Left lung (tissue), 10 donors: ENCODE data around the gene CALHM3. TPM values are rescaled to one million over a fixed set of nuclear protein-coding genes. Genes with fewer than 3 reads are reported as not detected.

ENCODE experiments used
- ATAC-seq: fragments of 200-7000 bp; cut with Tn5 transposase; one replicate; pipeline ENCODE4 v1.9.1; 2020; ENCODE audit warnings: moderate library complexity
- DNase-seq, 4 donors: peaks; one replicate each; pipeline ENCODE4 v3.0.0-alpha.2; 2013 to 2020
- H3K27ac ChIP-seq, 2 donors: fragments of 200-600 bp; sonication (generic) in 1 of 2; one replicate each; pipeline versions ENCODE4 v1.5.0 to v1.8.0; 2020 to 2021
- H3K27me3 ChIP-seq, 2 donors: fragments of 200-600 bp; sonication (generic) in 1 of 2; one replicate each; pipeline versions ENCODE4 v1.5.0 to v1.8.0; 2020 to 2021
- H3K36me3 ChIP-seq, 2 donors: fragments of 200-600 bp; sonication (generic) in 1 of 2; one replicate each; pipeline versions ENCODE4 v1.5.0 to v1.8.0; 2020 to 2021
- H3K4me1 ChIP-seq, 2 donors: fragments of 200-600 bp; one replicate each; pipeline ENCODE4 v1.8.0; 2021
- H3K4me3 ChIP-seq, 2 donors: fragments of 200-600 bp; sonication (generic) in 1 of 2; one replicate each; pipeline versions ENCODE4 v1.5.0 to v1.8.0; 2020 to 2021; ENCODE audit warnings: mild to moderate bottlenecking in 1 of 2
- H3K9me3 ChIP-seq, 2 donors: fragments of 200-600 bp; sonication (generic) in 1 of 2; one replicate each; pipeline versions ENCODE4 v1.5.0 to v1.8.0; 2020 to 2021
- CTCF ChIP-seq, 2 donors: fragments of 200-600 bp; sonication (generic) in 1 of 2; IDR thresholded peaks; one replicate each; pipeline versions ENCODE4 v1.5.0 to v1.8.0; 2021; ENCODE audit warnings: antibody characterized with exemption in 2 of 2
- intact Hi-C, 2 donors: fragments of 100-400 bp; cut with DNase I; formaldehyde crosslinking; loops; one replicate each; pipeline versions ENCODE4 v1.11.2 to v1.14.2; 2022
- polyA plus RNA-seq, 6 donors: library from polyadenylated mRNA; unstranded; fragments of 120-200 nt; gene quantifications; one replicate each; pipeline ENCODE4 v1.2.1, GENCODE V29; 2013; ENCODE audit not compliant: insufficient read length in 6 of 6
- total RNA-seq, 2 donors: library from RNA; stranded (reverse); fragmentation: NEBNext Ultra II Directional; extraction: Animal tissue kit (Norgen Biotek cat#: 25700); gene quantifications; one replicate each; pipeline ENCODE4 v1.2.1, GENCODE V29; 2021
- donor health status: DM: no; HTN: yes; CAD: no.
- donor health status: DM: no; HTN: no; CAD: no.

The CALHM3 gene
- total and polyA plus RNA-seq, 8 donors: 0.16 TPM; not detected in 7

- DNase-seq: no peak
- intact Hi-C loops: no loop called here
- H3K4me3 ChIP-seq: no peak overlapping the region
- H3K27ac ChIP-seq: no peak overlapping the region
- peaks cover 0 to 4% of the 10 kb centered on the region in 2 donors for H3K4me1 ChIP-seq
- no peaks in the 10 kb centered on the region for H3K27me3 ChIP-seq
- no peak for TF ChIP-seq CTCF (IDR thresholded peaks at IDR 0.05)
- H3K36me3 ChIP-seq: no peaks in the 10 kb centered on the region
- no peaks in the 10 kb centered on the region for H3K9me3 ChIP-seq
- ATAC-seq: no peak
Measured at GRCh38 chr10:103519798-103520197, 40.8 kb upstream of the CALHM3 start.

GRCh38 chr10:103517234-103518085, 38.4 kb upstream of the CALHM3 start:
- ATAC-seq: no peak

GRCh38 chr10:103514244-103514643, 35.2 kb upstream of the CALHM3 start:
- Histone ChIP-seq H3K36me3 (no peaks in the 10 kb centered on the region), H3K27ac (no peak overlapping the region), H3K27me3 (no peaks in the 10 kb centered on the region), H3K9me3 (no peaks in the 10 kb centered on the region), H3K4me3 (no peak overlapping the region), H3K4me1 (peaks cover 0 to 4% of the 10 kb centered on the region in 2 donors)
- intact Hi-C loops: no loop called here
- DNase-seq: no peak
- no peak for ATAC-seq
- no peak for TF ChIP-seq CTCF (IDR thresholded peaks at IDR 0.05)

More at GRCh38 chr10:103517234-103518085, 38.4 kb upstream of the CALHM3 start:
- no peaks in the 10 kb centered on the region for H3K36me3 ChIP-seq
- DNase-seq: no peak
- H3K27ac ChIP-seq: no peak overlapping the region
- H3K4me3 ChIP-seq: no peak overlapping the region
- no peak for TF ChIP-seq CTCF (IDR thresholded peaks at IDR 0.05)
- intact Hi-C loops: no loop called here
- H3K27me3 ChIP-seq: no peaks in the 10 kb centered on the region
- H3K4me1 ChIP-seq: peaks cover 0 to 4% of the 10 kb centered on the region in 2 donors
- H3K9me3 ChIP-seq: no peaks in the 10 kb centered on the region

GRCh38 chr10:103513380-103514060, 34.5 kb upstream of the CALHM3 start:
- ATAC-seq: no peak
- no peak for TF ChIP-seq CTCF (IDR thresholded peaks at IDR 0.05)
- intact Hi-C loops: no loop called here
- H3K9me3 ChIP-seq: no peaks in the 10 kb centered on the region
- no peaks in the 10 kb centered on the region for H3K27me3 ChIP-seq
- DNase-seq: no peak
- peaks cover 0 to 4% of the 10 kb centered on the region in 2 donors for H3K4me1 ChIP-seq
- no peak overlapping the region for H3K4me3 ChIP-seq
- H3K27ac ChIP-seq: no peak overlapping the region
- H3K36me3 ChIP-seq: no peaks in the 10 kb centered on the region
